Peyer's patch (tissue), 4 donors: Measurements from ENCODE around the gene APPBP2.

ENCODE experiments used
- CTCF ChIP-seq, 6 experiments: fragments of 450-650 bp in 4 of 6; fragments of 200-600 bp in 2 of 6; sonication (generic) in 1 of 6; IDR thresholded peaks; one replicate each; pipeline ENCODE4 v1.5.1; 2017 to 2019; ENCODE audit warnings: antibody characterized with exemption in 6 of 6, mild to moderate bottlenecking in 3 of 6, moderate library complexity in 1 of 6
- POLR2A ChIP-seq, 2 donors: fragments of 450-650 bp; IDR thresholded peaks; one replicate each; pipeline ENCODE4 v1.5.1; 2017; ENCODE audit warnings: antibody characterized with exemption in 2 of 2, mild to moderate bottlenecking in 2 of 2, moderate library complexity in 2 of 2

- TF ChIP-seq CTCF (IDR thresholded peaks at IDR 0.05) (no peak), POLR2A (IDR thresholded peaks at IDR 0.05) (no peak)
These were observed 89.4 kb downstream of the APPBP2 start for GRCh38 chr17:60436676-60437075.
